H9 (cell line): Measurements from ENCODE around the gene GDNF. TPM values are rescaled to one million over a fixed set of nuclear protein-coding genes. Genes with fewer than 3 reads are reported as not detected.

Source experiments
- DNase-seq: peaks from one replicate; pipeline ENCODE4 v3.0.0-alpha.2; 2017
- H2AFZ ChIP-seq: one replicate; pipeline ENCODE4 v1.6.1; 2013; ENCODE audit warnings: mild to moderate bottlenecking, low read length, control low read depth, moderate library complexity
- H2AK5ac ChIP-seq: 2 replicates; pipeline ENCODE4 v1.6.1; 2013; ENCODE audit warnings: low read length, control low read depth, mixed read lengths; ENCODE audit not compliant: insufficient read length
- H2BK120ac ChIP-seq: one replicate; pipeline ENCODE4 v1.6.1; 2013; ENCODE audit warnings: low read depth, mild to moderate bottlenecking, low read length, control low read depth, inconsistent platforms; ENCODE audit not compliant: poor library complexity, severe bottlenecking
- H2BK12ac ChIP-seq: 2 replicates; pipeline ENCODE4 v1.6.1; 2013; ENCODE audit warnings: low read length, control low read depth, mixed read lengths, low read depth; ENCODE audit not compliant: insufficient read length
- H2BK15ac ChIP-seq: 2 replicates; pipeline ENCODE4 v1.6.1; 2013; ENCODE audit warnings: low read depth, low read length, control low read depth
- H2BK20ac ChIP-seq: one replicate; pipeline ENCODE4 v1.6.1; 2013; ENCODE audit warnings: low read depth, mild to moderate bottlenecking, low read length, control low read depth, inconsistent platforms; ENCODE audit not compliant: poor library complexity, severe bottlenecking
- H2BK5ac ChIP-seq: 2 replicates; pipeline ENCODE4 v1.6.1; 2013; ENCODE audit warnings: low read length, control low read depth, mixed read lengths; ENCODE audit not compliant: insufficient read length
- H3K14ac ChIP-seq: 2 replicates; pipeline ENCODE4 v1.6.1; 2013; ENCODE audit warnings: low read length, control low read depth; ENCODE audit not compliant: insufficient read depth
- H3K18ac ChIP-seq: 2 replicates; pipeline ENCODE4 v1.6.1; 2013; ENCODE audit warnings: low read depth, mild to moderate bottlenecking, mixed read lengths, low read length, control low read depth; ENCODE audit not compliant: insufficient read length
- H3K23ac ChIP-seq: 2 replicates; pipeline ENCODE4 v1.6.1; 2013; ENCODE audit warnings: low read length, control low read depth, mixed read lengths, low read depth; ENCODE audit not compliant: insufficient read length
- H3K23me2 ChIP-seq: 2 replicates; pipeline ENCODE4 v1.6.1; 2013; ENCODE audit warnings: low read depth, mild to moderate bottlenecking, mixed read lengths, low read length, control low read depth; ENCODE audit not compliant: insufficient read length, poor library complexity, severe bottlenecking
- H3K27ac ChIP-seq: 2 replicates; pipeline ENCODE4 v1.5.1; 2013; ENCODE audit warnings: low read length, control low read depth, mixed read lengths, low read depth; ENCODE audit not compliant: insufficient read length
- H3K27me3 ChIP-seq: 2 replicates; pipeline ENCODE4 v1.6.1; 2013; ENCODE audit warnings: low read length, control low read depth, inconsistent platforms; ENCODE audit not compliant: insufficient read depth
- H3K4ac ChIP-seq: 2 replicates; pipeline ENCODE4 v1.6.1; 2013; ENCODE audit warnings: low read depth, mild to moderate bottlenecking, control low read depth, inconsistent platforms, low read length, moderate library complexity
- H3K4me1 ChIP-seq: 2 replicates; pipeline ENCODE4 v1.6.1; 2013; ENCODE audit warnings: low read length, control low read depth, inconsistent platforms; ENCODE audit not compliant: insufficient read depth
- H3K4me2 ChIP-seq: 2 replicates; pipeline ENCODE4 v1.6.1; 2013; ENCODE audit warnings: low read length, control low read depth, mixed read lengths; ENCODE audit not compliant: insufficient read length, insufficient read depth
- H3K56ac ChIP-seq: 2 replicates; pipeline ENCODE4 v1.6.1; 2013; ENCODE audit warnings: low read depth, mild to moderate bottlenecking, mixed read lengths, low read length, control low read depth; ENCODE audit not compliant: insufficient read length
- H3K79me1 ChIP-seq: 2 replicates; pipeline ENCODE4 v1.6.1; 2013; ENCODE audit warnings: low read depth, mild to moderate bottlenecking, moderate library complexity, low read length, control low read depth, inconsistent platforms; ENCODE audit not compliant: insufficient read depth, poor library complexity, severe bottlenecking
- H3K79me2 ChIP-seq: 2 replicates; pipeline ENCODE4 v1.6.1; 2013; ENCODE audit warnings: low read length, control low read depth, inconsistent platforms; ENCODE audit not compliant: insufficient read depth
- H3K9ac ChIP-seq: 2 replicates; pipeline ENCODE4 v1.6.1; 2013; ENCODE audit warnings: low read length, control low read depth, mixed read lengths; ENCODE audit not compliant: insufficient read length; ENCODE audit errors: extremely low read depth
- H3K9me3 ChIP-seq: one replicate; pipeline ENCODE4 v1.6.1; 2013; ENCODE audit warnings: low read depth, low read length, inconsistent platforms; ENCODE audit not compliant: control insufficient read depth
- H3T11ph ChIP-seq: one replicate; pipeline ENCODE4 v1.6.1; 2013; ENCODE audit warnings: mild to moderate bottlenecking, low read length, control low read depth, inconsistent platforms
- H4K20me1 ChIP-seq: one replicate; pipeline ENCODE4 v1.6.1; 2013; ENCODE audit not compliant: control insufficient read depth, insufficient read length, insufficient read depth
- H4K5ac ChIP-seq: 2 replicates; pipeline ENCODE4 v1.6.1; 2013; ENCODE audit warnings: low read depth, mild to moderate bottlenecking, mixed read lengths, low read length, control low read depth; ENCODE audit not compliant: insufficient read length
- H4K8ac ChIP-seq: replicated peaks from 2 replicates; pipeline ENCODE4 v1.6.1; 2013; ENCODE audit warnings: low read length, control low read depth, mixed read lengths, low read depth; ENCODE audit not compliant: insufficient read length
- H4K91ac ChIP-seq: 2 replicates; pipeline ENCODE4 v1.6.1; 2013; ENCODE audit warnings: low read depth, mild to moderate bottlenecking, moderate library complexity, mixed read lengths, low read length, control low read depth; ENCODE audit not compliant: insufficient read length
- H3K27ac Mint-ChIP-seq, 3 experiments: 2 replicates in 2 of 3; 3 replicates in 1 of 3; pipeline ENCODE4 v1.8.0; 2020 to 2021; ENCODE audit warnings: mixed read lengths in 3 of 3, mild to moderate bottlenecking in 1 of 3, moderate library complexity in 1 of 3
- H3K27me3 Mint-ChIP-seq: 2 replicates; pipeline ENCODE4 v1.8.0; 2021; ENCODE audit warnings: low read depth, mild to moderate bottlenecking, moderate library complexity, mixed read lengths
- H3K36me3 Mint-ChIP-seq, 3 experiments: 2 replicates in 2 of 3; 3 replicates in 1 of 3; pipeline ENCODE4 v1.8.0; 2020 to 2021; ENCODE audit warnings: low read depth in 3 of 3, mixed read lengths in 3 of 3; ENCODE audit not compliant: insufficient read depth in 1 of 3
- H3K4me1 Mint-ChIP-seq, 2 experiments: 2 replicates each; pipeline ENCODE4 v1.8.0; 2020; ENCODE audit warnings: mixed read lengths in 2 of 2
- H3K4me3 Mint-ChIP-seq, 2 experiments: 2 replicates in 1 of 2; 3 replicates in 1 of 2; pipeline ENCODE4 v1.8.0; 2020 to 2021; ENCODE audit warnings: mild to moderate bottlenecking in 2 of 2, mixed read lengths in 2 of 2, moderate library complexity in 1 of 2
- H3K9me3 Mint-ChIP-seq, 2 experiments: 2 replicates in 1 of 2; 3 replicates in 1 of 2; pipeline ENCODE4 v1.8.0; 2020; ENCODE audit warnings: mild to moderate bottlenecking in 2 of 2, mixed read lengths in 2 of 2, moderate library complexity in 1 of 2
- CTCF ChIP-seq: fragments of 200-600 bp; sonication (generic); conservative IDR thresholded peaks from 3 replicates; pipeline ENCODE4 v1.8.0; 2021; ENCODE audit warnings: antibody characterized with exemption, mild to moderate bottlenecking
- WGBS: extraction: QIAGEN DNeasy Blood & Tissue Kit; methylation state at CpG from one replicate; pipeline ENCODE4 v1.1.7; 2013; ENCODE audit warnings: missing lambda C conversion rate, low lambda C conversion rate, mixed read lengths; ENCODE audit not compliant: insufficient read length; ENCODE audit errors: extremely low coverage; 5-methylcytosine and 5-hydroxymethylcytosine counted together
- total RNA-seq: library from RNA; stranded (reverse); gene quantifications from 2 replicates; pipeline ENCODE4 v1.2.1, GENCODE V29; 2021

The GDNF gene
- total RNA-seq, 1 experiment from 2014 or later = not detected

DNA sequence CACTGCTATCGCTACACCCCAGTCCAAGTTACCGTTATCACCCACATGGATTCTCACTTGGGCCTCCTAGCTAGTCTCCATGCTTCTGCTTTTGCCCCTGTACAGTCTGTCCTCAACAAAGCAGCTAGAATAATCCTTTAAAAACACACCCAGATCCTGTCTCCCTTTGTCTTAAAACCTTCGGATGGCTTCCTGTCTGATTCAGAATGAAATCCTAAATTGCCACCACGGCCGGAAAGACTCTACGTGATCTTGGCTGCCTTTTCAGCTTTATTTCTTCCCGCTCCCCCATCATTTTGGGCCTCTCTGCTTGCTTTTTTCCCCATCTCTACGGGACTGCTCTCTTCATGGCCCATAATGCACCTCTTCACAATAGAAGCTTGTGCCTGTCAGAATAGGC, 33.4 kb downstream of the GDNF start:
- Histone ChIP-seq H2BK12ac (no peak overlapping the region), H3K4ac (no peak overlapping the region), H3K4me1 (no peaks in the 10 kb centered on the region; the same call in 1 of the 2 replicates), H4K8ac (no peak overlapping the region), H4K5ac (no peak overlapping the region), H4K20me1 (no peaks in the 10 kb centered on the region), H3K27ac (no peak overlapping the region), H3T11ph (no peak overlapping the region), H2BK15ac (no peak overlapping the region), H3K9me3 (no peaks in the 10 kb centered on the region), H3K79me2 (no peaks in the 10 kb centered on the region), H2AK5ac (no peak overlapping the region), H4K91ac (no peak overlapping the region), H2BK20ac (no peak overlapping the region), H3K14ac (no peak overlapping the region), H3K79me1 (no peaks in the 10 kb centered on the region), H2AFZ (no peak overlapping the region), H3K23me2 (no peaks in the 10 kb centered on the region), H3K23ac (no peak overlapping the region), H3K4me2 (no peak overlapping the region), H3K56ac (no peak overlapping the region), H3K27me3 (no peaks in the 10 kb centered on the region; the same call in 1 of the 2 replicates), H2BK5ac (no peak overlapping the region), H2BK120ac (no peak overlapping the region), H3K18ac (no peak overlapping the region), H3K9ac (no peak overlapping the region)
- no peaks in the 10 kb centered on the region for H3K9me3 Mint-ChIP-seq
- H3K27ac Mint-ChIP-seq = no peak overlapping the region; a peak in 1 of 7 replicates
- TF ChIP-seq CTCF = no peak
- H3K4me3 Mint-ChIP-seq = no peak overlapping the region
- no CpG with 5 or more reads among the region's 8 CpGs for WGBS
- peaks cover 25% of the 10 kb centered on the region for H3K27me3 Mint-ChIP-seq
- H3K36me3 Mint-ChIP-seq = no peaks in the 10 kb centered on the region
- no peaks in the 10 kb centered on the region for H3K4me1 Mint-ChIP-seq
- DNase-seq = no peak
